Activated CD4-positive, alpha-beta T cell treated with anti-CD3 and anti-CD28 coated beads, Interleukin-2, amount 10 ng/mL, durations not matched to agents 7 days and 5 days (primary cell): Measurements from ENCODE around the gene HTR2A. TPM values are rescaled to one million over a fixed set of nuclear protein-coding genes. Genes with fewer than 3 reads are reported as not detected.

Experiments used
- CTCF ChIA-PET: fragments of 350-600 bp; sonication (Branson Sonifier 250); formaldehyde crosslinking; loops from one replicate; lab custom pipeline; 2021; ENCODE audit warnings: antibody characterized with exemption; lab: Charles Lee
- POLR2A ChIA-PET: fragments of 350-600 bp; sonication (Branson Sonifier 250); formaldehyde crosslinking; loops from one replicate; lab custom pipeline; 2021; ENCODE audit warnings: antibody characterized with exemption; lab: Charles Lee
- DNase-seq: peaks from one replicate; pipeline ENCODE4 v3.0.0-alpha.2; 2020
- H3K27ac Mint-ChIP-seq: one replicate; pipeline ENCODE4 v1.8.0; 2021; ENCODE audit warnings: mild to moderate bottlenecking, moderate library complexity, mixed read lengths
- H3K27me3 Mint-ChIP-seq: one replicate; pipeline ENCODE4 v1.8.0; 2021; ENCODE audit warnings: mixed read lengths
- H3K36me3 Mint-ChIP-seq: one replicate; pipeline ENCODE4 v1.8.0; 2021; ENCODE audit warnings: low read depth, mixed read lengths
- H3K4me1 Mint-ChIP-seq: one replicate; pipeline ENCODE4 v1.8.0; 2021; ENCODE audit warnings: mixed read lengths
- H3K4me3 Mint-ChIP-seq: one replicate; pipeline ENCODE4 v1.8.0; 2021; ENCODE audit warnings: mild to moderate bottlenecking, moderate library complexity, mixed read lengths
- H3K9me3 Mint-ChIP-seq: one replicate; pipeline ENCODE4 v1.8.0; 2021; ENCODE audit warnings: mixed read lengths
- total RNA-seq, 2 experiments: library from RNA; stranded (reverse); gene quantifications; one replicate each; pipeline ENCODE4 v1.2.3, GENCODE V29; 2021

Gene HTR2A
- total RNA-seq, 2 experiments from 2014 or later = not detected

DNA sequence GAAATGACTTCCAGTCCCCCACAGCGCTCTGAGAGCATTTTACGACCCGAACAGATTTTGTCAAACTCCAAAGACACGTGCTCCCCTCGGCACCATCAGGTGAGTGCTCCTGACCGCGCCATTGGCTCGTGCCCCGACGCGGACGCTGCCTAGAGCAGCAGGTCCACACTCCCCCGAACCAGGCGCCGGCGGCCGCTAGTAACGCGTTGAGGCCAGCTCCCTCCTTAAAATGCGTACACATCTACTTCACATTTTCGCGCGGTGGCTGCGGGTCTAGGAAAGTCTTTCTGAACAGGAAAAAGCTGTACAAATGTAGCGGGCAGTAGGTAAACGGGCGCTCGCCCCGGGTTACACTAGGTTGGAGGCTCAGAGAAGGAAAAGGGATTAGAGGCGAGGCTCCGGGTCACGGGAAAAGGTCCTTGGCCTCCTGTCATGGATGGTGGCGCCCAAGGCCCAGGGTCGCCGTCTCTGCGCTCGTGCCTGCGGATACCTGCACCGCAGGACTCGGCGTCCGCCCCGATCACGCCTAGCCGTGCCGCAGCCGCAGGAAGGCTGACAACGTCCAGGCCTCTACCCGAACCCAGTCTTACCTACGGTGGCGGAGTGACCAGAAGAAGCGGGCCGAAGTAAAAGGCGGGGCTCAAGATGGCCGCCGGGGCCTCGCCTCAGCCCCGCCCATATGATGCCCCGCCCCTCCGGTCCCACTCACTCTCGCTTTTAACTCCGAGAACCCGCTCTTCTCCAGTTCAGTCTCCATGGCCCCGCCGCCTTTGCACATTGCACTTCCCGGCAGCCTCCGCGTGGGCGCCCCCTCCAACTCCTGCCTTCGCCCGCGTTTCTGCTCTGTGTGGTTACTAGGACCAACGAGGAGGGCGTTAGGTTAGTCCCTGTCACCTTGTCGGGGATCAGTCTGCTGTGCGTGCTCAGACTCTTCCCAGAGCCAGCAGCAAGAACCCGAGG is 100.1 kb downstream of the HTR2A start, which contains the start of gene ESD:
Gene ESD (minus strand): TSS at position 647 of the 960 bp plus-strand sequence. CDS start 5,748 bp downstream, outside the sequence.
- Mint-ChIP-seq H3K4me3 (peak within 1 kb of the TSS; percentile 87), H3K36me3 (peaks cover 15% of the 10 kb centered on the region), H3K9me3 (no peaks in the 10 kb centered on the region), H3K4me1 (peaks cover 42% of the 10 kb centered on the region), H3K27me3 (no peaks in the 10 kb centered on the region), H3K27ac (peak within 1 kb of the TSS; percentile 97)
- peak; percentile 92 for DNase-seq
- ChIA-PET CTCF (interaction anchor here (0.9 to 1.2 kb wide), 2 partner anchors 12 to 34 kb away, joined by 3 read pairs; no protein-coding TSS in a partner anchor), POLR2A (no interaction called here)

GRCh38 chr13:46796129-46796514 is 100.7 kb downstream of the HTR2A start:
- H3K4me1 Mint-ChIP-seq = peaks cover 42% of the 10 kb centered on the region

DNA sequence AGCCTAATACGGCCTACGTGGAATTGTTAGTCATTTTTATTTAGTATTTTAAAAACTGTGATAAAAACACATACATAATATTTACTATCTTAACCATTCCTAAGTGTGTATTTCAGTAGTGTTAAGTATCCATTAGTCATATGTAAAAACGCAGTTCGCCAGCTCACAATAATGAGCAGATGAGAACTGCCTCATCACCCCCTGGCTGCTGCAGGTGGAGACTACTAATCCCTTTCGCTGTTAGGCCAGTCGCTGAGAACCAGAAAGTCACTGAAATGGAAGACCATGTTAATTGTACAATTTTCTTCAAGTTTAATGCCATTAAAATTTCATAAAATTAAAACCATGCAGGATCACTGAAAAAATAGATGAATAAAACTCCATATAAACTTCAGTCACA is 101.5 kb downstream of the HTR2A start:
- H3K27ac Mint-ChIP-seq = no peak overlapping the region
- DNase-seq = no peak

More at GRCh38 chr13:46796129-46796514, 100.7 kb downstream of the HTR2A start:
- CTCF ChIA-PET = interaction anchor here (1.2 kb wide), 1 partner anchor 12 kb away, joined by 3 read pairs; no protein-coding TSS in a partner anchor
- H3K9me3 Mint-ChIP-seq = no peaks in the 10 kb centered on the region
- peak overlapping the region; percentile 97 for H3K27ac Mint-ChIP-seq
- DNase-seq = no peak
- peaks cover 15% of the 10 kb centered on the region for H3K36me3 Mint-ChIP-seq
- peak overlapping the region; percentile 87 for H3K4me3 Mint-ChIP-seq
- POLR2A ChIA-PET = no interaction called here
- H3K27me3 Mint-ChIP-seq = no peaks in the 10 kb centered on the region

DNA sequence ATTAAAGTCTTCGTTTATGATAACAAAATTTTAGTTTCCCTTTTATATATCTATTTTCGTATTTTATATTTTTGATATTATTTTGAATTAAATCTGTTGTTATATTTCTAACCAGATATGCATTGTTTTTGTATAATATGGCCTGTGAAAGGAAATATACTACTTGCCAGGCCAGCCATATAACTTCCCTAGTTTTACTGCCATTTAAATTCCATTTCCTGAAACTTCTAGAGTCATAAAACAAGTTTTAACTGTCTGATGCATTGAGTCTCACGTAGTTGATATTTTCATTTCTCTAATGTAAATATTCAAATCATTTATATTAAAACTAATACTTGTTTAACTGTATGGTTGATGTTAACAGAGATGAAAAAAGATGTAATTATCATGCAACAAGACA is 113.3 kb downstream of the HTR2A start:
- no peaks in the 10 kb centered on the region for H3K27me3 Mint-ChIP-seq
- H3K27ac Mint-ChIP-seq = no peak overlapping the region
- peaks cover 41% of the 10 kb centered on the region for H3K36me3 Mint-ChIP-seq
- H3K4me3 Mint-ChIP-seq = no peak overlapping the region
- no peak for DNase-seq
- CTCF ChIA-PET = no interaction called here
- H3K4me1 Mint-ChIP-seq = peaks cover 5% of the 10 kb centered on the region
- no peaks in the 10 kb centered on the region for H3K9me3 Mint-ChIP-seq
- POLR2A ChIA-PET = no interaction called here

More for the DNA sequence above, 101.5 kb downstream of the HTR2A start:
- ChIA-PET CTCF (no interaction called here), POLR2A (no interaction called here)
- no peaks in the 10 kb centered on the region for H3K27me3 Mint-ChIP-seq
- H3K9me3 Mint-ChIP-seq = no peaks in the 10 kb centered on the region
- H3K4me3 Mint-ChIP-seq = peak overlapping the region; percentile 87
- peaks cover 22% of the 10 kb centered on the region for H3K36me3 Mint-ChIP-seq
- H3K4me1 Mint-ChIP-seq = peaks cover 48% of the 10 kb centered on the region

GRCh38 chr13:46782691-46783090 is 114.2 kb downstream of the HTR2A start:
- DNase-seq = no peak
- ChIA-PET POLR2A (no interaction called here), CTCF (no interaction called here)
- H3K4me3 Mint-ChIP-seq = no peak overlapping the region
- peaks cover 41% of the 10 kb centered on the region for H3K36me3 Mint-ChIP-seq
- no peak overlapping the region for H3K27ac Mint-ChIP-seq
- H3K27me3 Mint-ChIP-seq = no peaks in the 10 kb centered on the region
- H3K9me3 Mint-ChIP-seq = no peaks in the 10 kb centered on the region
- H3K4me1 Mint-ChIP-seq = peaks cover 1% of the 10 kb centered on the region

DNA sequence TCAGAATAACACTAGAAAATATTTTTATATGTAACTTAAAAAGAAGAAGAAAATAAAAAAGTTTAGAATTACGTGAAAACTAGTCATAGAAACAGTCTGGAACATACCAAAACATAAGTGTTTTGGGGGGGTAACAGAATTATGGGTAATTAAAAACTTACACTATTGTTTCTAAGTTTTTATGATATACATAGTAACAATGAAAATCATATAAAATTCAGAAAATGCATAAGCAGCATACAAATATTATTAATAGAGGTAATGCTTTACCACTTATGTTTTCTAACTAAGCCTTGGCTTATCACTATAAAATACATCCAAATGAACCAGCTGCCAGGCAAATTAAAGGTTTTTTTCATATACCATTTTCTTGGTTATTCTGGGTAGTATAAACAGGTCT is 114.8 kb downstream of the HTR2A start:
- H3K27me3 Mint-ChIP-seq = no peaks in the 10 kb centered on the region
- no peaks in the 10 kb centered on the region for H3K9me3 Mint-ChIP-seq
- H3K4me1 Mint-ChIP-seq = peaks cover 1% of the 10 kb centered on the region
- no peak for DNase-seq
- ChIA-PET POLR2A (no interaction called here), CTCF (no interaction called here)
- H3K4me3 Mint-ChIP-seq = no peak overlapping the region
- peaks cover 44% of the 10 kb centered on the region for H3K36me3 Mint-ChIP-seq
- H3K27ac Mint-ChIP-seq = no peak overlapping the region

Other genes starting within 250 kb of the HTR2A start
- 100 to 1,000 TPM in 1 of 2 experiments, 10 to 100 TPM in 1; 94.7 to 109 TPM for gene ESD, start 99.9 kb downstream of the HTR2A start, total RNA-seq